ENCODE data around the gene ARSB. TPM values are rescaled to one million over a fixed set of nuclear protein-coding genes. Genes with fewer than 3 reads are reported as not detected.

The ARSB gene
- total RNA-seq, 1 donor from 2014 or later, result 14.6 TPM

DNA sequence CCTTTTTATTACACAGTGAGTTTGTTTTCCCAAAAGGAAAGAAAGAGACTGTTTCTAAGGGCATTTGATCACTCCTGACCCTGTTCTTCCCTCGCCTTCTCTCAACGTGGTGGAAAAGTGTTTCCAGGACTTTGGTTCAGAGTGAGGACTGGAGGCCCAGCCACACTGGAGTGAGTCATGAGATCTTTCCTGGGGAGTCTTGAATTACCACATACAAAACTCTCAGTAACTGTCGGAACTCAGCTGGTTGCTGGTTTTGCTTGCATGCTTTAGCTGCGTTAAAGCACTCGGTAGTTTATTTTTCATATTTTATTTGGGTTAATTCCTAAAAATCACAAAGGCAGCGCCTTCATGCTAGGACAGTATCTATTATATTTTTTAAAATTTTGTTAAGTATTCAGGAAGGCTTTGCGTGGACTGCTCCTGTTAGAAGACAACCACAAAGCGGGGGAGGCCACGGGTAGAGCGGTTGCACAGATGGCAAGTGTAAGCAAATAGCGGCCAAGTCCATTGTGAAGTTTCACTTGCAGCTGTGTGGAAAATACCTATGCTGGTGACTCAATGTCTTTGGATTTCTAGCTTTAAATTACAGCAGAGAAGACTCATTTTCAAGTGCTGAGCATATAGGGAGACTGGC is 77.7 kb downstream of the ARSB start:
- peak overlapping the region; percentile 67 for H3K27ac ChIP-seq (ENCODE audit: low read depth, low read length)
- H3K27me3 ChIP-seq (ENCODE audit: control insufficient read depth in 3 of 3, insufficient read depth in 3 of 3, low read length in 3 of 3), result no peaks in the 10 kb centered on the region
- H3K9me3 ChIP-seq (ENCODE audit: control insufficient read depth in 3 of 3, low read length in 3 of 3), result no peaks in the 10 kb centered on the region
- peaks cover 20 to 30% (median 30%) of the 10 kb centered on the region in 3 donors for H3K4me1 ChIP-seq (ENCODE audit: control insufficient read depth in 3 of 3, insufficient read depth in 3 of 3, low read length in 3 of 3)
- peak overlapping the region in 2 of 3 donors; percentile 12 to 62 for H3K4me3 ChIP-seq (ENCODE audit: low read length in 3 of 3)
- H3K9ac ChIP-seq (ENCODE audit: low read depth in 1 of 3, low read length in 3 of 3), result peak overlapping the region; percentile 11 to 46 (median 25)
- no peaks in the 10 kb centered on the region for H3K36me3 ChIP-seq (ENCODE audit: control insufficient read depth in 3 of 3, insufficient read depth in 3 of 3, low read length in 3 of 3)

GRCh38 chr5:78905084-78905938 is 79.8 kb downstream of the ARSB start:
- Histone ChIP-seq H3K27me3 (ENCODE audit: control insufficient read depth in 3 of 3, insufficient read depth in 3 of 3, low read length in 3 of 3) (no peaks in the 10 kb centered on the region), H3K9ac (ENCODE audit: low read depth in 1 of 3, low read length in 3 of 3) (no peak overlapping the region), H3K4me3 (ENCODE audit: low read length in 3 of 3) (no peak overlapping the region), H3K9me3 (ENCODE audit: control insufficient read depth in 3 of 3, low read length in 3 of 3) (no peaks in the 10 kb centered on the region), H3K27ac (ENCODE audit: low read depth, low read length) (no peak overlapping the region), H3K36me3 (ENCODE audit: control insufficient read depth in 3 of 3, insufficient read depth in 3 of 3, low read length in 3 of 3) (no peaks in the 10 kb centered on the region), H3K4me1 (ENCODE audit: control insufficient read depth in 3 of 3, insufficient read depth in 3 of 3, low read length in 3 of 3) (peaks cover 20 to 30% (median 30%) of the 10 kb centered on the region in 3 donors)

- Histone ChIP-seq H3K4me3 (ENCODE audit: low read length in 3 of 3) (no peak overlapping the region), H3K27me3 (ENCODE audit: control insufficient read depth in 3 of 3, insufficient read depth in 3 of 3, low read length in 3 of 3) (no peaks in the 10 kb centered on the region), H3K36me3 (ENCODE audit: control insufficient read depth in 3 of 3, insufficient read depth in 3 of 3, low read length in 3 of 3) (no peaks in the 10 kb centered on the region), H3K4me1 (ENCODE audit: control insufficient read depth in 3 of 3, insufficient read depth in 3 of 3, low read length in 3 of 3) (peaks cover 18 to 27% (median 26%) of the 10 kb centered on the region in 3 donors), H3K9me3 (ENCODE audit: control insufficient read depth in 3 of 3, low read length in 3 of 3) (peaks cover 0 to 3% (median 0%) of the 10 kb centered on the region in 3 donors), H3K27ac (ENCODE audit: low read depth, low read length) (no peak overlapping the region), H3K9ac (ENCODE audit: low read depth in 1 of 3, low read length in 3 of 3) (no peak overlapping the region)
Measured at GRCh38 chr5:78903861-78904260, 81.2 kb downstream of the ARSB start.

DNA sequence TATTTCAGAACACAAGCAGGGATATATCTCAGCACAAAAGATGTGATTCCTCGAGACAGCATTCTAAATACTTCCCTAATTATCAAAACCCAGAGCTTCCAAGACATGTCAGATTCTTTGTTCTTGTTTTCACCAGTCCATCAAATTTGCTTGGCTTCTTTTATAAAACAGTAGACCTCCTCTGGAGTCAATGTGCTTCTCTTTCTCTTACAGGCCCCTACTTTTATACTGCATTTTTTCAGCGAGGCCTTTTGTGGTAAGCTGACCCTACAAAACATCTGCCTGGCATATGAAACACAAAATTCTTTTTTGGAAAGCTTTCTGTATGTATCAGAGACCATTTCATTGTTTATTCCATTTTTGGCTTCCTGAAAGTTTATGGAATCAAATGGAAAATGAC is 81.8 kb downstream of the ARSB start:
- no peak overlapping the region for H3K27ac ChIP-seq (ENCODE audit: low read depth, low read length)
- no peaks in the 10 kb centered on the region for H3K36me3 ChIP-seq (ENCODE audit: control insufficient read depth in 3 of 3, insufficient read depth in 3 of 3, low read length in 3 of 3)
- no peak overlapping the region for H3K4me3 ChIP-seq (ENCODE audit: low read length in 3 of 3)
- no peak overlapping the region for H3K9ac ChIP-seq (ENCODE audit: low read depth in 1 of 3, low read length in 3 of 3)
- no peaks in the 10 kb centered on the region for H3K27me3 ChIP-seq (ENCODE audit: control insufficient read depth in 3 of 3, insufficient read depth in 3 of 3, low read length in 3 of 3)
- peaks cover 0 to 3% (median 0%) of the 10 kb centered on the region in 3 donors for H3K9me3 ChIP-seq (ENCODE audit: control insufficient read depth in 3 of 3, low read length in 3 of 3)
- peaks cover 13 to 22% (median 21%) of the 10 kb centered on the region in 3 donors for H3K4me1 ChIP-seq (ENCODE audit: control insufficient read depth in 3 of 3, insufficient read depth in 3 of 3, low read length in 3 of 3)

- Histone ChIP-seq H3K4me3 (ENCODE audit: low read length in 3 of 3) (no peak overlapping the region), H3K9ac (ENCODE audit: low read depth in 1 of 3, low read length in 3 of 3) (no peak overlapping the region), H3K36me3 (ENCODE audit: control insufficient read depth in 3 of 3, insufficient read depth in 3 of 3, low read length in 3 of 3) (no peaks in the 10 kb centered on the region), H3K4me1 (ENCODE audit: control insufficient read depth in 3 of 3, insufficient read depth in 3 of 3, low read length in 3 of 3) (no peaks in the 10 kb centered on the region), H3K27ac (ENCODE audit: low read depth, low read length) (no peak overlapping the region), H3K9me3 (ENCODE audit: control insufficient read depth in 3 of 3, low read length in 3 of 3) (peaks cover 0 to 3% (median 0%) of the 10 kb centered on the region in 3 donors), H3K27me3 (ENCODE audit: control insufficient read depth in 3 of 3, insufficient read depth in 3 of 3, low read length in 3 of 3) (no peaks in the 10 kb centered on the region)
Measured at GRCh38 chr5:78899922-78900362, 85.2 kb downstream of the ARSB start.

DNA sequence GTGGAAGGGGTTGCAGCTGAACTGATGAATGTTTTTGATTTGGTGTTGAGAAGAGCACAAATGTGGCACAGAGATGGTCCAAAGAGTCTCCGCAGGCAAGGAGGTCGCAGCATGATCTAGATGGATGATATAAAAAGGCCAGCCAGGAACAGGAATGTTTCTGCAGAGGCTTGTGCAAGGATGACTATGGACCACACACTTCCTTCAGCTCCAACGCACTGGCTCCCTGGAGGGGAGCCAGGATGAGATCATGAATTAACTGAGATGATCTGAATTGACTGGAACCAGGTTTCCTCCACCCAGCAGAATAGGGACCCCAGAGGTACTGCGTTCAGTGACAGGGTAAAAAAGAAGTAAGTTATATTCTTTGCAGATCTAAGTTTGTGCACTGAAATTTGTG is 89.0 kb downstream of the ARSB start:
- Histone ChIP-seq H3K4me3 (ENCODE audit: low read length in 3 of 3) (no peak overlapping the region), H3K27ac (ENCODE audit: low read depth, low read length) (no peak overlapping the region), H3K27me3 (ENCODE audit: control insufficient read depth in 3 of 3, insufficient read depth in 3 of 3, low read length in 3 of 3) (no peaks in the 10 kb centered on the region), H3K36me3 (ENCODE audit: control insufficient read depth in 3 of 3, insufficient read depth in 3 of 3, low read length in 3 of 3) (no peaks in the 10 kb centered on the region), H3K9ac (ENCODE audit: low read depth in 1 of 3, low read length in 3 of 3) (no peak overlapping the region), H3K4me1 (ENCODE audit: control insufficient read depth in 3 of 3, insufficient read depth in 3 of 3, low read length in 3 of 3) (no peaks in the 10 kb centered on the region), H3K9me3 (ENCODE audit: control insufficient read depth in 3 of 3, low read length in 3 of 3) (peaks cover 0 to 3% (median 0%) of the 10 kb centered on the region in 3 donors)

DNA sequence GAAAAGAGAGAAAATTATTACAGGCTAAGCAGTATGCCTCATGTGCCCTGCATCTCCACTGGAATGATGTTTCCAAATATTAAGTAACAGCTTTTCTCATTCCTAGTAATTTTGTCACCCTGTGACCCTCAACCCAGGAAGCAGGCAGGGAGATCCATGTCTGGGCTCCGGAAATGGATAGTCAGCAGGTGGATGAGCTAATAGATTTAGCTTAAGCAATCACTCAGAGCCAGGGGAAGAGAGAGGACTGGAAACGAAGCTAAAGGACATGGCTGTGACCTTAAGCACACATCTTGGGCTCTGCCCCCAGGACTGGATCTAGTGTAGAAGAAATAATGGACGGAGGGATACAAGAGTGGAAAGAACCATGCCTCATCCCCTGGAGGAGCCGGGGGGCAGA is 89.5 kb downstream of the ARSB start:
- no peak overlapping the region for H3K27ac ChIP-seq (ENCODE audit: low read depth, low read length)
- no peaks in the 10 kb centered on the region for H3K36me3 ChIP-seq (ENCODE audit: control insufficient read depth in 3 of 3, insufficient read depth in 3 of 3, low read length in 3 of 3)
- H3K4me1 ChIP-seq (ENCODE audit: control insufficient read depth in 3 of 3, insufficient read depth in 3 of 3, low read length in 3 of 3), result no peaks in the 10 kb centered on the region
- H3K27me3 ChIP-seq (ENCODE audit: control insufficient read depth in 3 of 3, insufficient read depth in 3 of 3, low read length in 3 of 3), result no peaks in the 10 kb centered on the region
- no peak overlapping the region for H3K4me3 ChIP-seq (ENCODE audit: low read length in 3 of 3)
- no peak overlapping the region for H3K9ac ChIP-seq (ENCODE audit: low read depth in 1 of 3, low read length in 3 of 3)
- peaks cover 0 to 3% (median 0%) of the 10 kb centered on the region in 3 donors for H3K9me3 ChIP-seq (ENCODE audit: control insufficient read depth in 3 of 3, low read length in 3 of 3)

DNA sequence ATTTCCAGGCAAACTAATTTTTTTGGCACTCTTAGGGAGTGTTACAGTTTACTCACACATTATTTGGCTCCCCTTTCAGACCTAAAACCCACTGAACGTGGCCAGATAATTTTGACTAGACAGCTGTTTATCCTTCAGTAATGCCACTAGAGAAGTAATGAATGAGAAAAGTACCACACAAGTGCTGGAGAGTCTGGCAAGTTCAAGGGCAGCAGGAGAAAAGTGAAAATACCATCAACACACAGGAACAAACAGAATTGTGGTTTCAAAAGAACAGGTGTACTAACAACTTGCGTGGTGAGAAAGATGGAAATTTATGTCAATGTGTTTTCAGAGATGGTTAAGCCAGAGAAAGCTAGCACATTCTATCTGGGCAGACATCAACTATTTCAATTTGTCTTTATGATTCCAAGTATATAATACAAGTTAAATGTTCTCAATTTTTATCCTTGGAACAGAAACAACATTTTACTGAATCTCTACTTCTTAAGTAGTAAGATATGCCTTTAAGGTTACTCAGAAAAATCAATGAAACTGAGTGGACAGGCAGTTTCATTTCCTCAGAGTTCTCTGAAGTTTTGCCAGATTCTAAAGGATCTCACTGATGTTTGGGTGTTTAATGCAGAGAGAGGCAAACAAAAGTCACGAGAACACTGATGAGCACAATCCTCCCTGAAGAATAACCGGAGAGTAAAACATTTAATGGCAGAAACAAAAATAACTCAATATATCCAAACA is 91.0 kb downstream of the ARSB start:
- Histone ChIP-seq H3K36me3 (ENCODE audit: control insufficient read depth in 3 of 3, insufficient read depth in 3 of 3, low read length in 3 of 3) (no peaks in the 10 kb centered on the region), H3K4me3 (ENCODE audit: low read length in 3 of 3) (no peak overlapping the region), H3K27ac (ENCODE audit: low read depth, low read length) (no peak overlapping the region), H3K4me1 (ENCODE audit: control insufficient read depth in 3 of 3, insufficient read depth in 3 of 3, low read length in 3 of 3) (no peaks in the 10 kb centered on the region), H3K9me3 (ENCODE audit: control insufficient read depth in 3 of 3, low read length in 3 of 3) (peaks cover 0 to 2% (median 0%) of the 10 kb centered on the region in 3 donors), H3K9ac (ENCODE audit: low read depth in 1 of 3, low read length in 3 of 3) (no peak overlapping the region), H3K27me3 (ENCODE audit: control insufficient read depth in 3 of 3, insufficient read depth in 3 of 3, low read length in 3 of 3) (no peaks in the 10 kb centered on the region)

GRCh38 chr5:78890667-78891379 is 94.3 kb downstream of the ARSB start:
- H3K4me3 ChIP-seq (ENCODE audit: low read length in 3 of 3), result no peak overlapping the region
- H3K9ac ChIP-seq (ENCODE audit: low read depth in 1 of 3, low read length in 3 of 3), result no peak overlapping the region
- no peaks in the 10 kb centered on the region for H3K9me3 ChIP-seq (ENCODE audit: control insufficient read depth in 3 of 3, low read length in 3 of 3)
- H3K27ac ChIP-seq (ENCODE audit: low read depth, low read length), result no peak overlapping the region
- H3K36me3 ChIP-seq (ENCODE audit: control insufficient read depth in 3 of 3, insufficient read depth in 3 of 3, low read length in 3 of 3), result no peaks in the 10 kb centered on the region
- H3K4me1 ChIP-seq (ENCODE audit: control insufficient read depth in 3 of 3, insufficient read depth in 3 of 3, low read length in 3 of 3), result peaks cover 0 to 3% (median 0%) of the 10 kb centered on the region in 3 donors
- H3K27me3 ChIP-seq (ENCODE audit: control insufficient read depth in 3 of 3, insufficient read depth in 3 of 3, low read length in 3 of 3), result no peaks in the 10 kb centered on the region
